ENCODE results near the gene RSPH4A.

RSPH4A gene

DNA sequence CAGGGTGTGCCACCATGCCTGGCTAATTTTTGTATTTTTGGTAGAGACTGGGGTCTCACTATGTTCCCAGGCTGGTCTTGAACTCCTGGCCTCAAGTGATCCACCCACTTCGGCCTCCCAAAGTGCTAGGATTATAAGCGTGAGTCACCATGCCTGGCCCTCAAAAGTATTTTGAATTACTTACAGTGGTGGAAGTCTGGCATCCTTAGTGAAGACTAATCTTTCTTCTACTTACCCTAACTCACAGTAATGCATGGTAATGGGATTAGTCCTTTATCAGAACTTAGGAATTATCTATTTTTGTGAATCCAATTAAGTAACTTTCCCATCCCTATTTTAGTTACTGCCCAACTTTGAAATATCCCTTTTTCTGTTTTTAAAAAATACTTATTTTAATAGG, 41.1 kb upstream of the RSPH4A start:
- H3K27ac ChIP-seq = no peak overlapping the region
- no peak for TF ChIP-seq ZFX (IDR thresholded peaks at IDR 0.05)
- TF ChIP-seq CTCF (conservative IDR thresholded peaks at IDR 0.05) = no peak

- H3K27ac ChIP-seq = no peak overlapping the region
- TF ChIP-seq CTCF (conservative IDR thresholded peaks at IDR 0.05) (no peak), ZFX (IDR thresholded peaks at IDR 0.05) (no peak)
Observed at GRCh38 chr6:116577486-116577885, 38.8 kb upstream of the RSPH4A start.

GRCh38 chr6:116578335-116578734, 37.9 kb upstream of the RSPH4A start:
- TF ChIP-seq CTCF (conservative IDR thresholded peaks at IDR 0.05) = no peak
- TF ChIP-seq ZFX (IDR thresholded peaks at IDR 0.05) = no peak

GRCh38 chr6:116579143-116579542, 37.1 kb upstream of the RSPH4A start:
- no peak overlapping the region for H3K27ac ChIP-seq
- TF ChIP-seq CTCF (conservative IDR thresholded peaks at IDR 0.05) = no peak
- TF ChIP-seq ZFX (IDR thresholded peaks at IDR 0.05) = no peak

More at GRCh38 chr6:116578335-116578734, 37.9 kb upstream of the RSPH4A start:
- no peak overlapping the region for H3K27ac ChIP-seq

DNA sequence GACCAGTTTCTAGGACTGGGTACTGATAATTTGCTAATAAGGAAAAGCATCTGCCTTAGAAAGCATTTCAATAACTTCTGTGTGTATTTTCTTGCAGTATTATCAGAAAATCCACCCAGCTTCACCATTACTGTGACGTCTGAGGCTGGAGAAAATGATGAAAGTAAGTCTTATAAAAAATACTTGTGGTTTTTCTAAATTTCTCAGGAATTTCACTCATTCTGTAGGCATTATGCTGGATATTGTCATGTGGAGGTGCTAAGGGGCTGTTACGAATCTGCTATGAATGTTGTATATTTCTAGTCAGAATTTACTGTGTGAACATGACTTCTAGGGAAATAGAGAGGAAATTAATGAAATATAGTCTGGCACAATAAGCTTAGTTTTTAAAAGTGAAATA, 36.1 kb upstream of the RSPH4A start:
- TF ChIP-seq ZFX (IDR thresholded peaks at IDR 0.05) (no peak), CTCF (conservative IDR thresholded peaks at IDR 0.05) (no peak)
- H3K27ac ChIP-seq = no peak overlapping the region

GRCh38 chr6:116586276-116586675, 30.0 kb upstream of the RSPH4A start:
- TF ChIP-seq ZFX (IDR thresholded peaks at IDR 0.05) (no peak), CTCF (conservative IDR thresholded peaks at IDR 0.05) (no peak)
- H3K27ac ChIP-seq = no peak overlapping the region

DNA sequence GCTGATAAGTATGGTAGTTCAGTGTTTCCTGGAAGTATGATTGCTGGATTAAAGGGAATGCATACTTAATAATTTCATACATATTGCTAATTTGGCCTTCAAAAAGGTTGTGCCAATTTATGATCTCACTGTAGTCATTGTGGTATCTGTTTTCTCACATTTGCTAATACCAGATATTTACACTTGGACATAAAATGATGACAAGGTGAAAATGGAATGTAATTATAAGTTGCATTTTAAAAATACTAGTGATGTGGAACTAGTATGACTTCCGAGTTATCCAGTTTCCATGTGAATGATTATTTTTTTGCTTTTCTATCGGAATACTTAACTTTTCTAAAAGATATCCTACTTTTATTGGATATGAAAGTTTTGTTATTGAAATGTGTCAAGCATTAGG, 29.5 kb upstream of the RSPH4A start:
- TF ChIP-seq CTCF (conservative IDR thresholded peaks at IDR 0.05) (no peak), ZFX (IDR thresholded peaks at IDR 0.05) (no peak)
- H3K27ac ChIP-seq = no peak overlapping the region

Measured in C4-2B (cell line).